Heart right ventricle (tissue), 16 donors: ENCODE data around the gene GATA6. TPM values are rescaled to one million over a fixed set of nuclear protein-coding genes. Genes with fewer than 3 reads are reported as not detected.
A peak's percentile ranks its signal among the peaks of the same experiment; 100 is the strongest.

Experiments
- ATAC-seq, 8 donors: fragments of 200-7000 bp; cut with Tn5 transposase; one replicate each; pipeline ENCODE4 v1.9.1; 2020; ENCODE audit warnings: mild to moderate bottlenecking in 8 of 8, moderate library complexity in 8 of 8, moderate number of reproducible peaks in 1 of 8
- DNase-seq, 2 donors: peaks; one replicate each; pipeline ENCODE4 v3.0.0-alpha.2; 2020
- H3K27ac ChIP-seq, 10 donors: fragments of 200-600 bp; sonication (generic) in 2 of 10; one replicate each; pipeline versions ENCODE4 v1.5.0 to v1.8.0; 2020 to 2022; ENCODE audit warnings: mild to moderate bottlenecking in 3 of 10
- H3K27me3 ChIP-seq, 7 donors: fragments of 200-600 bp; one replicate each; pipeline ENCODE4 v1.8.0; 2021 to 2022; ENCODE audit warnings: mild to moderate bottlenecking in 2 of 7
- H3K36me3 ChIP-seq, 9 donors: fragments of 200-600 bp; sonication (generic) in 1 of 9; one replicate each; pipeline versions ENCODE4 v1.5.0 to v1.8.0; 2020 to 2022; ENCODE audit warnings: mild to moderate bottlenecking in 2 of 9
- H3K4me1 ChIP-seq, 9 donors: fragments of 200-600 bp; sonication (generic) in 1 of 9; one replicate each; pipeline versions ENCODE4 v1.5.0 to v1.8.0; 2020 to 2022; ENCODE audit warnings: mild to moderate bottlenecking in 4 of 9
- H3K4me3 ChIP-seq, 10 donors: fragments of 200-600 bp; sonication (generic) in 2 of 10; one replicate each; pipeline versions ENCODE4 v1.5.0 to v1.8.0; 2020 to 2022; ENCODE audit warnings: mild to moderate bottlenecking in 7 of 10, moderate library complexity in 2 of 10
- H3K9me3 ChIP-seq, 11 donors: fragments of 200-600 bp in 10 of 11; sonication (generic) in 2 of 11; one replicate each; pipeline versions ENCODE4 v1.5.0 to v1.8.0; 2013 to 2022; ENCODE audit warnings: mild to moderate bottlenecking in 2 of 11, control low read depth in 1 of 11, moderate library complexity in 1 of 11
- WGBS, 2 donors: extraction: QIAGEN DNeasy Blood & Tissue Kit; methylation state at CpG; one replicate each; pipeline ENCODE4 v1.1.7; 2013; ENCODE audit warnings: inconsistent platforms in 1 of 2; 5-methylcytosine and 5-hydroxymethylcytosine counted together
- intact Hi-C, 10 donors: fragments of 100-400 bp; cut with DNase I; formaldehyde crosslinking; loops; one replicate each; pipeline versions ENCODE4 v1.11.1 to v1.14.2; 2022
- polyA plus RNA-seq, 2 donors: library from polyadenylated mRNA; stranded (reverse); fragments of 200-250 nt; gene quantifications; one replicate each; pipeline ENCODE4 v1.2.3, GENCODE V29; 2013
- total RNA-seq, 10 donors: library from RNA; stranded (reverse); fragmentation: NEBNext Ultra II Directional in 3 of 10; extraction: Animal tissue kit (Norgen Biotek cat#: 25700) in 3 of 10; gene quantifications; one replicate each; pipeline versions ENCODE4 v1.2.1 to v1.2.4, GENCODE V29; 2021 to 2023
- TF ChIP-seq, protein P1 (sequence below), 9 donors: fragments of 200-600 bp; sonication (generic) in 2 of 9; IDR thresholded peaks; one replicate each; pipeline versions ENCODE4 v1.5.0 to v1.8.0; 2021 to 2022; ENCODE audit warnings: antibody characterized with exemption in 9 of 9, mild to moderate bottlenecking in 5 of 9, moderate library complexity in 1 of 9
- donor health status: Arrhythmogenic right ventricular cardiomyopathy.
- donor health status: ischemic (EF 13 %, LVEDD 7.1; RV severe dilation, severe dysfunction).
- donor health status: healthy with polysubstance abuse.
- donor health status: DM: no; HTN: yes; CAD: no.
- donor health status: DM: no; HTN: no; CAD: no.
- donor health status: ischemic (EF 25% LVEDD 6.9; RV normal size, moderate dysfunction).
- donor health status: ischemic (EF 25% LVEDD 5.7; RV mildly dilated, moderate dysfunction).
- donor health status: healthy.
- donor health status: DM: yes; HTN: yes; CAD: no.
- donor health status: Ischemic cardiomyopathy.
- donor health status: ischemic (EF 35%, LVEDD 5.7; RV mildly dilated, moderate dysfunction).
- donor health status: nonischemic (EF 11% LVEDD 7.7; RV severe dilation, severe dysfunction).
- donor health status: DM: yes; HTN: yes; CAD: no.
- donor health status: PGD.
- donor health status: ischemic (EF 29% LVEDD 5.4; RV normal size, mild dysfunction).
- donor health status: nonischemic (EF 23%, LVEDD 6.1; RV moderate dilation, normal function).

GATA6 gene
- total and polyA plus RNA-seq, 12 donors: 36.7 to 99.5 (median 69.0) TPM

GRCh38 chr18:22143347-22144340 lies 25.7 kb upstream of the GATA6 start:
- no peaks in the 10 kb centered on the region for H3K4me1 ChIP-seq
- intact Hi-C loops: loop anchor here in 1 of 10 donors (10.0 kb wide), 1 partner anchor 139 kb away; no protein-coding TSS in a partner anchor
- H3K27me3 ChIP-seq: no peaks in the 10 kb centered on the region
- H3K36me3 ChIP-seq: no peaks in the 10 kb centered on the region
- H3K27ac ChIP-seq: no peak overlapping the region
- H3K9me3 ChIP-seq: no peaks in the 10 kb centered on the region
- ATAC-seq: no peak
- H3K4me3 ChIP-seq: no peak overlapping the region
- 86 to 96% methylated on average over 7 of the region's 7 CpGs for WGBS, 2 donors
- DNase-seq: no peak
- TF ChIP-seq, protein P1, sequence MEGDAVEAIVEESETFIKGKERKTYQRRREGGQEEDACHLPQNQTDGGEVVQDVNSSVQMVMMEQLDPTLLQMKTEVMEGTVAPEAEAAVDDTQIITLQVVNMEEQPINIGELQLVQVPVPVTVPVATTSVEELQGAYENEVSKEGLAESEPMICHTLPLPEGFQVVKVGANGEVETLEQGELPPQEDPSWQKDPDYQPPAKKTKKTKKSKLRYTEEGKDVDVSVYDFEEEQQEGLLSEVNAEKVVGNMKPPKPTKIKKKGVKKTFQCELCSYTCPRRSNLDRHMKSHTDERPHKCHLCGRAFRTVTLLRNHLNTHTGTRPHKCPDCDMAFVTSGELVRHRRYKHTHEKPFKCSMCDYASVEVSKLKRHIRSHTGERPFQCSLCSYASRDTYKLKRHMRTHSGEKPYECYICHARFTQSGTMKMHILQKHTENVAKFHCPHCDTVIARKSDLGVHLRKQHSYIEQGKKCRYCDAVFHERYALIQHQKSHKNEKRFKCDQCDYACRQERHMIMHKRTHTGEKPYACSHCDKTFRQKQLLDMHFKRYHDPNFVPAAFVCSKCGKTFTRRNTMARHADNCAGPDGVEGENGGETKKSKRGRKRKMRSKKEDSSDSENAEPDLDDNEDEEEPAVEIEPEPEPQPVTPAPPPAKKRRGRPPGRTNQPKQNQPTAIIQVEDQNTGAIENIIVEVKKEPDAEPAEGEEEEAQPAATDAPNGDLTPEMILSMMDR (IDR thresholded peaks at IDR 0.05): no peak

DNA sequence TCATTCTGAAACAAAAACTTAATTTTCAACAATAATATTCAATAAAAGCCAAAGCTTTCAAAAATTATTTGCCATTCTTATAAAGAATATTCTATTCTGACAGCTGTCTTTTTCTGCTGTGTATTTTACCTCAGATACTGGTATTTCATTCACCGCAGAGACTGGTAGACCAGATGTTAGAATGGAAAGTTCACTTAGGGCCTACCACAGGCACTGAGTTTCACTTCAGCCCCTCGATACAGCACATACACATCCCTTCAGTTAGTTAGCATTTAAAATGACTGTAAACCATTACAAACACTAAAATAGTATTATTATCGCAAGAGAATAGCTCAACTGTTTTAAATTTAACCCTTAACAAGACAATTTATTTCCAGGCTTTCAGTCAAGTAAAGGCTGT lies 24.2 kb upstream of the GATA6 start:
- TF ChIP-seq, protein P1 (IDR thresholded peaks at IDR 0.05): no peak
- H3K27me3 ChIP-seq: no peaks in the 10 kb centered on the region
- intact Hi-C loops: loop anchor here in 1 of 10 donors (10.0 kb wide), 1 partner anchor 140 kb away; no protein-coding TSS in a partner anchor
- no peaks in the 10 kb centered on the region for H3K4me1 ChIP-seq
- no peak for DNase-seq
- 88 to 92% methylated on average over 3 of the region's 3 CpGs for WGBS, 2 donors
- no peak for ATAC-seq
- no peaks in the 10 kb centered on the region for H3K36me3 ChIP-seq
- H3K4me3 ChIP-seq: no peak overlapping the region
- no peaks in the 10 kb centered on the region for H3K9me3 ChIP-seq
- no peak overlapping the region for H3K27ac ChIP-seq

GRCh38 chr18:22149710-22150109 lies 19.7 kb upstream of the GATA6 start:
- DNase-seq (no peak), ATAC-seq (no peak)
- H3K4me1 ChIP-seq: no peaks in the 10 kb centered on the region
- no peaks in the 10 kb centered on the region for H3K27me3 ChIP-seq
- no peak overlapping the region for H3K27ac ChIP-seq
- no peak overlapping the region for H3K4me3 ChIP-seq
- intact Hi-C loops: loop anchor here in 2 of 10 donors (10.0 kb wide), 2 partner anchors 45 to 145 kb away; no protein-coding TSS in a partner anchor
- no peaks in the 10 kb centered on the region for H3K9me3 ChIP-seq
- H3K36me3 ChIP-seq: no peaks in the 10 kb centered on the region
- TF ChIP-seq, protein P1 (IDR thresholded peaks at IDR 0.05): no peak
- WGBS, 2 donors: 84 to 85% methylated on average over 8 of the region's 8 CpGs

DNA sequence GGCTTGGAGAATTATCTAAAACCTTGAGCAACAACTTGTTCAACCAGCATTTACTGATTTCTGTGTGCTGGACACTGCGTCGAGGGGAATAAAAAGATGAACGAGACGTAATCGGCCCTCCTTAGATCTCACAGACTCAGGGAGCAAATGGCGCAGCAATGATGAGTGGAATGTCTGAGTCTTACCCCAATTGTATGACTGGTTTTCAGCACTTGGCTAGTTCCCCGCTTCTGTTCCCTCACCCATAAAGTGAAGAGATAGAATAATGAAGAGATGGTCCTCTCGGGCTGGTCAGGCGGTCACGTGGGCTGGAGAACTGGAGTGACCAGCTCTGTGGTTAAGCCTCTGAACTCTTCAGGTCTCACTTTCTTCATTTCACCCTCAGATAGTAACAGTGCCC lies 17.3 kb upstream of the GATA6 start:
- 83 to 90% methylated on average over 10 of the region's 10 CpGs for WGBS, 2 donors
- H3K4me1 ChIP-seq: no peaks in the 10 kb centered on the region
- intact Hi-C loops: loop anchor here in 1 of 10 donors (10.0 kb wide), 2 partner anchors 47 to 147 kb away; no protein-coding TSS in a partner anchor
- TF ChIP-seq, protein P1 (IDR thresholded peaks at IDR 0.05): no peak
- H3K36me3 ChIP-seq: no peaks in the 10 kb centered on the region
- H3K27ac ChIP-seq: no peak overlapping the region
- no peaks in the 10 kb centered on the region for H3K9me3 ChIP-seq
- DNase-seq (no peak), ATAC-seq (peak in 1 of 8 donors; percentile 31)
- H3K27me3 ChIP-seq: no peaks in the 10 kb centered on the region
- no peak overlapping the region for H3K4me3 ChIP-seq
